Adipocyte (in vitro differentiated cells): ENCODE results near the gene NUP98.
"Not testable (repeated sequence)": the region's sequence is repeated elsewhere in the genome, so short reads cannot be mapped to it uniquely, and the experiment has no call there.

Experiments used
- DNase-seq: peaks from one replicate; pipeline ENCODE4 v3.0.0-alpha.2; 2015; ENCODE audit warnings: low read depth
- H3K27me3 ChIP-seq: replicated peaks from 2 replicates; pipeline ENCODE4 v1.7.0; 2013; ENCODE audit warnings: mild to moderate bottlenecking, low read length, moderate library complexity; ENCODE audit not compliant: control insufficient read depth, insufficient read depth
- H3K36me3 ChIP-seq: 2 replicates; pipeline ENCODE4 v1.7.0; 2013; ENCODE audit warnings: low read length, mild to moderate bottlenecking, moderate library complexity; ENCODE audit not compliant: control insufficient read depth, insufficient read depth, severe bottlenecking
- H3K4me1 ChIP-seq: 2 replicates; pipeline ENCODE4 v1.7.0; 2013; ENCODE audit warnings: mild to moderate bottlenecking, low read length, moderate library complexity; ENCODE audit not compliant: control insufficient read depth, insufficient read depth
- H3K4me3 ChIP-seq: 2 replicates; pipeline ENCODE4 v1.7.0; 2013; ENCODE audit warnings: mild to moderate bottlenecking, low read length, moderate library complexity
- H3K9ac ChIP-seq: 2 replicates; pipeline ENCODE4 v1.7.0; 2013; ENCODE audit warnings: mild to moderate bottlenecking, low read length, moderate library complexity
- H3K9me3 ChIP-seq: 2 replicates; pipeline ENCODE4 v1.7.0; 2013; ENCODE audit warnings: mild to moderate bottlenecking, low read length, moderate library complexity; ENCODE audit not compliant: control insufficient read depth

NUP98 gene

DNA sequence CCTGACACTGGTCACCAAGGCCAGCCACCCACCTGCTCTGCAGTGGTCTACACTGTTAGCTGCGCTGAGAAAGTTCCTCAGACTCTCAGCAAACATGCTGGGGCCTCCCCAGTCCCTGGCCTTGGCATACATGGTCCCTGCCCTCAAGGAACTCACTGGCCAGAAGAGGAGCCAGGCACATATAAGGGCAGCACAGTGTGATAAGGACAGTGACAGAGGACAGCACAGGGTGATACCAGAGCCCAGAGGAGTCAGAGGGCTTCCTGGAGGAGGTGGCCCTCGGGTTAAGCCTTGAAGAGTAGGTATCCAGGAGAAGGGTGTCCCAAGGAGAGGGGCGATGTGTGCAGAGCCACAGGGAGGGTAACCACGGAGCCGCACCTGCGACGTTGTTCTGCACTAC is 151.8 kb downstream of the NUP98 start:
- DNase-seq, result no peak
- Histone ChIP-seq H3K9me3 (no peaks in the 10 kb centered on the region), H3K9ac (no peak overlapping the region), H3K4me3 (no peak overlapping the region), H3K4me1 (peaks cover 11% of the 10 kb centered on the region), H3K27me3 (peaks cover 31% of the 10 kb centered on the region), H3K36me3 (no peaks in the 10 kb centered on the region)

DNA sequence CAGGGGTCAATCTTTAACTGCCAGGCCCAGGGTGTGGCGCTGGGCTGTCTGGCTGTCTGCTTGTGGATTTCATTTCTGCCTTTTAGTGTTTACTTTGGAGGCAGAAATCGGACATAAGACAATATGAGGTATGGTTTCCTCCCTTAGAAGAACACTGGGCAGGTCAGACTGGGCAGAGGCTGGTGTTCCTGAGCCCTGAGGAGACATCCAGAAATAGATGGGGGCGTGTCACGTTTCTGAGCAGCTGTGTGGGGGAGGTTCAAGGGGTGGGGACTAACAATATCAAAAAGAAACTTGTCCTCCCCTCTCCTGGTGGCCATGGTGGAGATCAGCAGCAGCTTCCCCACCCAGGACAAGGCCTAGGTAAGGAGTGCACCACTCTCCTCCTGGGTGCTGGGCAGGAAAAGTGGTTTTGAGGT is 152.5 kb downstream of the NUP98 start, which contains the start of gene ART1:
TSS of gene ART1 (plus strand) at position 312 of the 419 bp plus-strand sequence. CDS start 14,086 bp downstream, outside the sequence.
- peaks cover 11% of the 10 kb centered on the region for H3K4me1 ChIP-seq

GRCh38 chr11:3643102-3643546 is 154.2 kb downstream of the NUP98 start:
- peak; percentile 5 for DNase-seq

More for the DNA sequence above, 152.5 kb downstream of the NUP98 start, which contains the start of gene ART1:
- Histone ChIP-seq H3K9ac (no peak within 1 kb of the TSS), H3K27me3 (peaks cover 31% of the 10 kb centered on the region), H3K9me3 (no peaks in the 10 kb centered on the region), H3K4me3 (no peak within 1 kb of the TSS), H3K36me3 (no peaks in the 10 kb centered on the region)
- no peak for DNase-seq

GRCh38 chr11:3642071-3642951 is 155.0 kb downstream of the NUP98 start:
- Histone ChIP-seq H3K4me3 (peak overlapping the region; percentile 81), H3K27me3 (peaks cover 22% of the 10 kb centered on the region), H3K9ac (peak overlapping the region; percentile 77), H3K36me3 (no peaks in the 10 kb centered on the region), H3K9me3 (no peaks in the 10 kb centered on the region), H3K4me1 (peaks cover 11% of the 10 kb centered on the region)
- DNase-seq, result peak; percentile 92

More at GRCh38 chr11:3643102-3643546, 154.2 kb downstream of the NUP98 start:
- peak overlapping the region; percentile 77 for H3K9ac ChIP-seq
- peaks cover 22% of the 10 kb centered on the region for H3K27me3 ChIP-seq
- peak overlapping the region; percentile 81 for H3K4me3 ChIP-seq
- peaks cover 11% of the 10 kb centered on the region for H3K4me1 ChIP-seq
- H3K36me3 ChIP-seq, H3K9me3 ChIP-seq: not testable (repeated sequence)

- peaks cover 20% of the 10 kb centered on the region for H3K27me3 ChIP-seq
- H3K36me3 ChIP-seq, result no peaks in the 10 kb centered on the region
- H3K9ac ChIP-seq, result peak within 1 kb of the TSS; percentile 77
- H3K4me1 ChIP-seq, result peaks cover 11% of the 10 kb centered on the region
- peak within 1 kb of the TSS; percentile 81 for H3K4me3 ChIP-seq
- DNase-seq, result no peak
- H3K9me3 ChIP-seq, result no peaks in the 10 kb centered on the region
These were observed 155.7 kb downstream of the NUP98 start, which contains the start of gene ART5 for GRCh38 chr11:3641701-3642070. Gene ART5 (minus strand): TSS chr11:3641992. CDS start chr11:3641862, 130 bp downstream.

DNA sequence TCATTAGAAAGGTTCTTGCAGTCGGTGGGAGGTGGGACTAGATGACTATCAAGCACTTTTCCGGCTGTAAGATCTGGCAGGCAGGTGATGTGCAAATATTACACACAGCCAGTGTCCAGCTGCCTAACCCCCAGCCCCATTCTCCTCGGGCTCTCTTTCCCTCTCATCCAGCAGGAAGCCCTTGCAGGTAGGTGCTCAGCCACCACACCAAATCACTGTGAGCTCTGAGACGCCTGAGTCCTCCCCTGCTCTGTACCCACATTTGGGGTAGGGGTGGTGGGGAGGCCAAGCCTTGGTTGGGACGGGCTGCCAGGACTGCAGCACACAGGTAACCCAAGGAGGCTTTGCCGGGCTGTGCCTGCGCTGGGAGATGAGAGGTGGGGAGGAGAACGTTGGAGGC is 156.2 kb downstream of the NUP98 start:
- H3K4me3 ChIP-seq, result no peak overlapping the region
- H3K4me1 ChIP-seq, result peaks cover 11% of the 10 kb centered on the region
- no peak overlapping the region for H3K9ac ChIP-seq
- no peak for DNase-seq
- H3K9me3 ChIP-seq, result no peaks in the 10 kb centered on the region
- H3K36me3 ChIP-seq, result no peaks in the 10 kb centered on the region
- peaks cover 16% of the 10 kb centered on the region for H3K27me3 ChIP-seq

- DNase-seq, result no peak
These were observed 157.5 kb downstream of the NUP98 start for GRCh38 chr11:3639841-3640240.

DNA sequence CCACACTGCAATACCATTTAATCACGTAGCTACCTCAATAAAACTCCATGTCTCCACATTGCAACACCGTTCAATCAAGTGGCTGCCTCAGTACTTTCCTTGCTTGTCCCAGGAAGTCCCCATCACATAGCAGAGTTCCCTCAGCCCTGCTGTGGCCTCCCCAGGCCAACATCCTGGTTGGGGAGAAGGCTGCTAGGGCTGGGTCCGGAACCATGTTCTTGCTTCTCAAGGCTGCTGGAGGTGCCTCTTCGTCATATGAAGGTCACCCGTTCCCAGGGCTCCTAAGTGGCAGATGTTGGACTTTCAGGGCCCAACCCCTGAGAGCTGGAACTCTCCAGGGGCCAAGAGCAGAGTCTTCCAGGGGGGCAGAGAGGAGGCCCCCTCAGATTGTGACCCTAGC is 158.8 kb downstream of the NUP98 start:
- Histone ChIP-seq H3K36me3 (no peaks in the 10 kb centered on the region), H3K4me1 (peaks cover 11% of the 10 kb centered on the region), H3K9ac (no peak overlapping the region), H3K9me3 (no peaks in the 10 kb centered on the region), H3K4me3 (no peak overlapping the region), H3K27me3 (peaks cover 8% of the 10 kb centered on the region)
- no peak for DNase-seq

More at GRCh38 chr11:3639841-3640240, 157.5 kb downstream of the NUP98 start:
- no peak overlapping the region for H3K4me3 ChIP-seq
- no peaks in the 10 kb centered on the region for H3K9me3 ChIP-seq
- peaks cover 8% of the 10 kb centered on the region for H3K27me3 ChIP-seq
- H3K36me3 ChIP-seq, result no peaks in the 10 kb centered on the region
- peaks cover 11% of the 10 kb centered on the region for H3K4me1 ChIP-seq
- no peak overlapping the region for H3K9ac ChIP-seq

DNA sequence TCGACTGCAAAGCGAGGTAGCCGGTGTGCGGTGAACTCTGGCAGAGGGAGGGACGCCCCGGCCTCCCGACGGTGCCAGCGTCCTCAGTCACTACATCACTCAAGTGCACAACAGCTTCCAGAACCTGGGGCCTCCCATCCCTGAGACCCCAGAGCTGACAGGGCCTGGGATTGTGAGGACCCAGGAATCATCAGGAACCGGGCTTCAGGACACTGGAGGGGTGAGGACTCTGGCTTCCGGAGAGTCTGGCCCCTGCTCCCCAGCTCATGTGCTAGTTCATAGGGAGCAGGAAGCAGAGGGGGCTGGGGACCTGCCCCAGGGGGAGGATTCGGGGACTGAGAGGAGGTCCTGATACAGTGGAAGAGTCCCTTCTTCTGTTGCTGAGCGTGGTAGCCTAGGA is 160.2 kb downstream of the NUP98 start:
- Histone ChIP-seq H3K4me1 (peaks cover 1% of the 10 kb centered on the region), H3K4me3 (no peak overlapping the region), H3K9me3 (no peaks in the 10 kb centered on the region), H3K36me3 (no peaks in the 10 kb centered on the region), H3K9ac (no peak overlapping the region), H3K27me3 (no peaks in the 10 kb centered on the region)
- no peak for DNase-seq

DNA sequence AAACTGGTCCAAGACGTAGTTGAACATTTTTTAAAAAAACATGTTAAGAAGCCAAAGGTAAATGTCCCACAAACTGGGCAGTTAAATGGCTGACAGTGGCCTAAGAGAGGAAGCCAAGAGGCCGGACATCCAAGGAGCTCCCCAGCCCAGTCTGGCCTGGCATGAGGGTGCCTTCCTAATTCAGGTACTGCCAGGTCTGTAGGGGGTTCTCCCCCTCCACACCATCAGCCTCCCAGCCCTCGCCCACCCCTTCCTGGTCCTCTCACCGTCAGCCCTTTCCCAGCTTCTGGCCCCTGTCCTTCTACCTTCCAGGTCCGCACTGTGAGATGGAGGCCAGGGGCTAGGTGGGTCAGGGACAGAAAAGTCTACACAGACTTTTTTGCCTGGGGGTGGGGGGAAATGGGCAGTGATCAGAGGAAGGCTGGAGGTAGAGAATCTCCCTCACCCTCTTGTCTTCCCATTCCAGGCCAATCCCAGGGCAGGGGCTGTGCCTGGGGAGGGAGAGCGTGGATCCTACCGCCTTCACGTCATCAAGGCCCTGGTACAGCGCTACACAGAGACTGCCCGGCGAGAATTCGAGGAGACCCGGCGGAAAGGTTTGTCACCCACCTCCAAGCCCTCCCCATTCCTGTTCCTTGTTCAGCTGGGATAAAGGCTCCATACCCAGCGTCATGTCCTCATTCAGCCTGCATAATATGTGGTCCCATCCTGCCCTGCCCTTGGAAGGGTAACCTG is 161.5 kb downstream of the NUP98 start:
- Histone ChIP-seq H3K4me3 (no peak overlapping the region), H3K9ac (no peak overlapping the region), H3K4me1 (no peaks in the 10 kb centered on the region), H3K36me3 (no peaks in the 10 kb centered on the region), H3K27me3 (no peaks in the 10 kb centered on the region), H3K9me3 (no peaks in the 10 kb centered on the region)
- DNase-seq, result no peak

DNA sequence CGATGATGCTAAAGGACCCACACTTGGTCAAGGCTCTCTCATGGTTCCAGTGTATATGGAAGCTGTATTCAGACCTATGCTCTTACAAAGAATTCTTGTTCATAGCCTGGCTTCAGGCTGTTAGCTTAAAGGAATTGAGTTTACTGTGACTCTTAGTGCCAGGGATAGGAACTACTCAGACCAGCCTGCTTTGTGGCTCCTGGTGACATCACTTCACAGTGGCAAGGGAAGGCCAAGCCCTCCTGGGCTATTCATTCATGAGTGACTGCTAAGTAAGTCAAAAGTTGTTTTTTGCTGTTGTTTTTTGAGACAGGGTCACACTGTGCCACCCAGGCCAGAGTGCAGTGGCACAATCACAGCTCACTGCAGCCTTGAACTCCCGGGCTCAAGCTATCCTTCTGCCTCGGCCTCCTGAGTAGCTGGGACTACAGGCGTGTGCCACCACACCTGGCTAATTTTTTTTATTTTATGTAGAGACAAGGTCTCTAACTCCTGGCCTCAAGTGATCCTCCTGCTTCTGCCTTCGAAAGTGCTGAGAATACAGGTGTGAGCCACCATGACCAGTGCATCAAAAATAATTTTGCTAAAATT is 165.2 kb downstream of the NUP98 start:
- no peaks in the 10 kb centered on the region for H3K36me3 ChIP-seq
- DNase-seq, result no peak
- no peaks in the 10 kb centered on the region for H3K9me3 ChIP-seq
- no peak overlapping the region for H3K9ac ChIP-seq
- H3K27me3 ChIP-seq, result no peaks in the 10 kb centered on the region
- H3K4me1 ChIP-seq, result peaks cover 3% of the 10 kb centered on the region
- no peak overlapping the region for H3K4me3 ChIP-seq
